ENCODE measurements around the gene HAGH.

HAGH gene

GRCh38 chr16:1809281-1809801 lies 17.3 kb downstream of the HAGH start:
- Histone ChIP-seq H3K9me2 (replicated peaks; ENCODE audit: insufficient read depth, low read length) (no peaks in the 10 kb centered on the region), H3K79me2 (ENCODE audit: low read length) (peaks cover 6% of the 10 kb centered on the region; the same call in 1 of the 2 replicates), H3K27me3 (replicated peaks; ENCODE audit: insufficient read depth, low read length) (no peaks in the 10 kb centered on the region), H3K4me2 (ENCODE audit: low read depth, low read length) (no peak overlapping the region), H3K4me1 (ENCODE audit: low read length) (no peaks in the 10 kb centered on the region), H3K36me3 (replicated peaks; ENCODE audit: insufficient read depth, low read length) (no peaks in the 10 kb centered on the region), H4K20me1 (ENCODE audit: insufficient read depth, low read length) (no peaks in the 10 kb centered on the region), H3K9me3 (replicated peaks; ENCODE audit: insufficient read depth, low read length) (no peaks in the 10 kb centered on the region), H3F3A (ENCODE audit: insufficient read depth, low read length) (no peaks in the 10 kb centered on the region), H3K27ac (ENCODE audit: low read length) (no peak overlapping the region), H2AFZ (ENCODE audit: low read length) (no peak overlapping the region), H3K9ac (ENCODE audit: low read length) (no peak overlapping the region), H3K4me3 (ENCODE audit: low read length) (no peak overlapping the region)
- DNase-seq = no peak
- TF ChIP-seq EZH2phosphoT487 (IDR thresholded peaks at IDR 0.05; ENCODE audit: low read length) (no peak), EZH2 (optimal IDR thresholded peaks at IDR 0.05; ENCODE audit: low read depth, low read length) (no peak)
- TF ChIP-seq, protein P1, sequence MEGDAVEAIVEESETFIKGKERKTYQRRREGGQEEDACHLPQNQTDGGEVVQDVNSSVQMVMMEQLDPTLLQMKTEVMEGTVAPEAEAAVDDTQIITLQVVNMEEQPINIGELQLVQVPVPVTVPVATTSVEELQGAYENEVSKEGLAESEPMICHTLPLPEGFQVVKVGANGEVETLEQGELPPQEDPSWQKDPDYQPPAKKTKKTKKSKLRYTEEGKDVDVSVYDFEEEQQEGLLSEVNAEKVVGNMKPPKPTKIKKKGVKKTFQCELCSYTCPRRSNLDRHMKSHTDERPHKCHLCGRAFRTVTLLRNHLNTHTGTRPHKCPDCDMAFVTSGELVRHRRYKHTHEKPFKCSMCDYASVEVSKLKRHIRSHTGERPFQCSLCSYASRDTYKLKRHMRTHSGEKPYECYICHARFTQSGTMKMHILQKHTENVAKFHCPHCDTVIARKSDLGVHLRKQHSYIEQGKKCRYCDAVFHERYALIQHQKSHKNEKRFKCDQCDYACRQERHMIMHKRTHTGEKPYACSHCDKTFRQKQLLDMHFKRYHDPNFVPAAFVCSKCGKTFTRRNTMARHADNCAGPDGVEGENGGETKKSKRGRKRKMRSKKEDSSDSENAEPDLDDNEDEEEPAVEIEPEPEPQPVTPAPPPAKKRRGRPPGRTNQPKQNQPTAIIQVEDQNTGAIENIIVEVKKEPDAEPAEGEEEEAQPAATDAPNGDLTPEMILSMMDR (IDR thresholded peaks at IDR 0.05; ENCODE audit: low read length) = no peak

GRCh38 chr16:1808691-1809090 lies 17.9 kb downstream of the HAGH start:
- Histone ChIP-seq H3K4me3 (ENCODE audit: low read length) (no peak overlapping the region), H3K27ac (ENCODE audit: low read length) (no peak overlapping the region), H3K9me2 (replicated peaks; ENCODE audit: insufficient read depth, low read length) (no peaks in the 10 kb centered on the region), H3K36me3 (replicated peaks; ENCODE audit: insufficient read depth, low read length) (no peaks in the 10 kb centered on the region), H3K79me2 (ENCODE audit: low read length) (peaks cover 4% of the 10 kb centered on the region; the same call in 1 of the 2 replicates), H3K27me3 (replicated peaks; ENCODE audit: insufficient read depth, low read length) (no peaks in the 10 kb centered on the region), H3K4me1 (ENCODE audit: low read length) (no peaks in the 10 kb centered on the region), H2AFZ (ENCODE audit: low read length) (no peak overlapping the region), H3K9ac (ENCODE audit: low read length) (no peak overlapping the region), H3K9me3 (replicated peaks; ENCODE audit: insufficient read depth, low read length) (no peaks in the 10 kb centered on the region), H3K4me2 (ENCODE audit: low read depth, low read length) (no peak overlapping the region), H4K20me1 (ENCODE audit: insufficient read depth, low read length) (no peaks in the 10 kb centered on the region), H3F3A (ENCODE audit: insufficient read depth, low read length) (no peaks in the 10 kb centered on the region)
- DNase-seq = no peak
- TF ChIP-seq, protein P1 (IDR thresholded peaks at IDR 0.05; ENCODE audit: low read length) = no peak
- TF ChIP-seq EZH2 (optimal IDR thresholded peaks at IDR 0.05; ENCODE audit: low read depth, low read length) = no peak
- TF ChIP-seq EZH2phosphoT487 (IDR thresholded peaks at IDR 0.05; ENCODE audit: low read length) = no peak

GRCh38 chr16:1807626-1808025 lies 19.0 kb downstream of the HAGH start:
- H3K9ac ChIP-seq (ENCODE audit: low read length) = no peak overlapping the region
- no peaks in the 10 kb centered on the region for H3K4me1 ChIP-seq (ENCODE audit: low read length)
- no peak overlapping the region for H3K27ac ChIP-seq (ENCODE audit: low read length)
- H3F3A ChIP-seq (ENCODE audit: insufficient read depth, low read length) = no peaks in the 10 kb centered on the region
- no peaks in the 10 kb centered on the region for H3K9me2 ChIP-seq (replicated peaks; ENCODE audit: insufficient read depth, low read length)
- TF ChIP-seq, protein P1 (IDR thresholded peaks at IDR 0.05; ENCODE audit: low read length) = no peak
- TF ChIP-seq EZH2 (optimal IDR thresholded peaks at IDR 0.05; ENCODE audit: low read depth, low read length) (no peak), EZH2phosphoT487 (IDR thresholded peaks at IDR 0.05; ENCODE audit: low read length) (no peak)
- H3K4me3 ChIP-seq (ENCODE audit: low read length) = no peak overlapping the region
- H3K9me3 ChIP-seq (replicated peaks; ENCODE audit: insufficient read depth, low read length) = no peaks in the 10 kb centered on the region
- no peak for DNase-seq
- no peaks in the 10 kb centered on the region for H3K27me3 ChIP-seq (replicated peaks; ENCODE audit: insufficient read depth, low read length)
- no peak overlapping the region for H2AFZ ChIP-seq (ENCODE audit: low read length)
- H3K79me2 ChIP-seq (ENCODE audit: low read length) = no peaks in the 10 kb centered on the region
- H3K36me3 ChIP-seq (replicated peaks; ENCODE audit: insufficient read depth, low read length) = no peaks in the 10 kb centered on the region
- H3K4me2 ChIP-seq (ENCODE audit: low read depth, low read length) = no peak overlapping the region
- H4K20me1 ChIP-seq (ENCODE audit: insufficient read depth, low read length) = no peaks in the 10 kb centered on the region
